Measurements from ENCODE around the gene CACNG3.

The CACNG3 gene

DNA sequence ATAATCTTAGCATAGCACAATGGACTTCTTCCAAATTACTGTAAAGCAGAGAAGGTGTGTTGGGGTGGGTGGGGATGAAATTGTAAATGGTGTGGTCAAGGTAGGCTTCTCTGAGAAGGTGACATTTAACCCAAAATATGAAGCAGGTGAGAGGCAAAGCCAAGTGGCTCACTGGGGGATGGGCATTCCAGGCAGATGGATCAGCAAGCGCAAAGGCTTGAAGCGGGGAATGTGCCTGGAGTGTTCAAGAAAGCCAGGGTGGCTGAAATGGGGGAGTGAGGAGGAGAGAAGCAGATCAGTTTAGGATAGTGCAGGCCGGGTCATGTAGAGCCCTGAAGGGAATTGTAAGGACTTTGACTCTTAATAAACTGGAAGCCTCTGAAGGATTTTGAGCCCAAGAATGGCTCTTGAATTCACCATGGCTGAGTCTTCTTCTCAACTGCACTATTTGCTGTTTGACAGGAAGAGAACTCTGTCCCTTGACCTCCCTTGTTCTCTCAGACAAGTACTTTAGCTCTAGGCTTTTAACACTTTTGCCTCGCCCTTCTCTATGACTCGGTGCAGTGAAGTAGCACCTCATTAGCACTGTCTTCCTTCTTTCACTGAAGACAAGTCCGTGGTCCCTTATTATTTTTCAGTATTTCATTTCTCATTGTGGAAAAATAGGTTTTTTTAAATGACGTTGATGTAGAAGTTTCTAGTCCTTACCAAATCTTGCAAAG is 14.7 kb downstream of the CACNG3 start:
- TF ChIP-seq TCF12 (IDR thresholded peaks at IDR 0.05; ENCODE audit: low read depth) (no peak), FOXM1 (IDR thresholded peaks at IDR 0.05; ENCODE audit: borderline replicate concordance, low read depth) (no peak), ZBTB7A (IDR thresholded peaks at IDR 0.05; ENCODE audit: low read depth) (no peak), NFIC (IDR thresholded peaks at IDR 0.05) (no peak), RAD21 (IDR thresholded peaks at IDR 0.05; ENCODE audit: low read depth) (no peak), EP300 (IDR thresholded peaks at IDR 0.05; ENCODE audit: borderline replicate concordance) (no peak), TAF1 (IDR thresholded peaks at IDR 0.05; ENCODE audit: low read depth) (no peak), EGR1 (IDR thresholded peaks at IDR 0.05) (no peak), CEBPB (IDR thresholded peaks at IDR 0.05) (no peak)
- TF ChIP-seq, protein P1, sequence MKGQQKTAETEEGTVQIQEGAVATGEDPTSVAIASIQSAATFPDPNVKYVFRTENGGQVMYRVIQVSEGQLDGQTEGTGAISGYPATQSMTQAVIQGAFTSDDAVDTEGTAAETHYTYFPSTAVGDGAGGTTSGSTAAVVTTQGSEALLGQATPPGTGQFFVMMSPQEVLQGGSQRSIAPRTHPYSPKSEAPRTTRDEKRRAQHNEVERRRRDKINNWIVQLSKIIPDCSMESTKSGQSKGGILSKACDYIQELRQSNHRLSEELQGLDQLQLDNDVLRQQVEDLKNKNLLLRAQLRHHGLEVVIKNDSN (IDR thresholded peaks at IDR 0.05), result no peak
- TF ChIP-seq, protein P2, sequence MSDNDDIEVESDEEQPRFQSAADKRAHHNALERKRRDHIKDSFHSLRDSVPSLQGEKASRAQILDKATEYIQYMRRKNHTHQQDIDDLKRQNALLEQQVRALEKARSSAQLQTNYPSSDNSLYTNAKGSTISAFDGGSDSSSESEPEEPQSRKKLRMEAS (IDR thresholded peaks at IDR 0.05), result no peak

DNA sequence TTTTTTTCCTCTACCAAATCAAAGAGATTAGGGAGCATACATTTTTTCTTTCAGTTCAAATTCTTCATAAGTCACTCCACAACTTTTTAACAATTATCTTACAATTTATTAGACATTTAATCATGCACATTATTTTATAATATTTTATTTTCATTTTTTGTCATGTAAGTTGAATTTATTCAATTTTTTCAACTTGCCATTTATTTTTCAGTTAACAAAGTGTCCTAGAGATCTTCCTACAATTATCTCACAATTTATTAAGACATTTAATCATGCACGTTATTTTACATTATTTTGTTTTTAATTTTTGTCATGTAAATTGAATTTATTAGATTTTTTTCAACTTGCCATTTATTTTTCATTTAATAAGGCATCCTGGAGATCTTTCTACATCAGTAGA is 16.2 kb downstream of the CACNG3 start:
- TF ChIP-seq EP300 (IDR thresholded peaks at IDR 0.05; ENCODE audit: borderline replicate concordance), result no peak
- TF ChIP-seq CREB1 (IDR thresholded peaks at IDR 0.05; ENCODE audit: low read depth), result no peak
- TF ChIP-seq TCF12 (IDR thresholded peaks at IDR 0.05; ENCODE audit: low read depth), result no peak

DNA sequence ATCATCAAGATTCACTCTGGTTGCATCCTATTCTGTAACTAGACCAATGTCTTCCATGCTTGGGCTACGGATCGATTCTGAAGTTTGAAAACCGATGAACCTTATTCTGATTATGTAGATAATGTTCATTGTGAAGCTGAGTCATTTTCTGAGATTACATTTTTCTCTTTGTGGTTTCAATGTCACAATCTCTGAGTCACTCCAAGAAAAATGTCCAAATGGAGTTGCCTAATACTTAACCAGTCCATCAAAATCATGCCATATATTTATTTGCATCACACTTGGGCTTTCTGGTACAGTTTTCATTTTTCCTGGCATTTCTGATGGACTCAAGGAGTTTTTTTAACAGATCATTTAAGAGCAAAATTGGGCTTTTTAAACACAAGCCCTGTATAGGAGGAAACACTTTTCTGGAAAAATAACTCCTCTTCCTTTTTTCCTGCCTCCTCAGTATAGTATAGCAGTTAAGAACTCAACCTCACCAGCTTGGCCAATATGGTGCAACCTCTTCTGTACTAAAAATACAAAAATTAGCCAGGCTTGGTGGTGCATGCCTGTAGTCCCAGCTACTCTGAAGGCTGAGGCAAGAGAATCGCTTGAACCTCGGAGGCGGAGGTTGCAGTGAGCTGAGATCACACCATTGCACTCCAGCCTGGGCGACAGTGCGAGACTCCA is 17.5 kb downstream of the CACNG3 start:
- TF ChIP-seq RAD21 (IDR thresholded peaks at IDR 0.05; ENCODE audit: low read depth), result no peak
- TF ChIP-seq TEAD4 (IDR thresholded peaks at IDR 0.05), result no peak
- TF ChIP-seq TAF1 (IDR thresholded peaks at IDR 0.05; ENCODE audit: low read depth), result no peak
- no peak for TF ChIP-seq NFIC (IDR thresholded peaks at IDR 0.05)
- TF ChIP-seq ZBTB7A (IDR thresholded peaks at IDR 0.05; ENCODE audit: low read depth), result no peak
- TF ChIP-seq CEBPB (IDR thresholded peaks at IDR 0.05), result no peak
- TF ChIP-seq, protein P3, sequence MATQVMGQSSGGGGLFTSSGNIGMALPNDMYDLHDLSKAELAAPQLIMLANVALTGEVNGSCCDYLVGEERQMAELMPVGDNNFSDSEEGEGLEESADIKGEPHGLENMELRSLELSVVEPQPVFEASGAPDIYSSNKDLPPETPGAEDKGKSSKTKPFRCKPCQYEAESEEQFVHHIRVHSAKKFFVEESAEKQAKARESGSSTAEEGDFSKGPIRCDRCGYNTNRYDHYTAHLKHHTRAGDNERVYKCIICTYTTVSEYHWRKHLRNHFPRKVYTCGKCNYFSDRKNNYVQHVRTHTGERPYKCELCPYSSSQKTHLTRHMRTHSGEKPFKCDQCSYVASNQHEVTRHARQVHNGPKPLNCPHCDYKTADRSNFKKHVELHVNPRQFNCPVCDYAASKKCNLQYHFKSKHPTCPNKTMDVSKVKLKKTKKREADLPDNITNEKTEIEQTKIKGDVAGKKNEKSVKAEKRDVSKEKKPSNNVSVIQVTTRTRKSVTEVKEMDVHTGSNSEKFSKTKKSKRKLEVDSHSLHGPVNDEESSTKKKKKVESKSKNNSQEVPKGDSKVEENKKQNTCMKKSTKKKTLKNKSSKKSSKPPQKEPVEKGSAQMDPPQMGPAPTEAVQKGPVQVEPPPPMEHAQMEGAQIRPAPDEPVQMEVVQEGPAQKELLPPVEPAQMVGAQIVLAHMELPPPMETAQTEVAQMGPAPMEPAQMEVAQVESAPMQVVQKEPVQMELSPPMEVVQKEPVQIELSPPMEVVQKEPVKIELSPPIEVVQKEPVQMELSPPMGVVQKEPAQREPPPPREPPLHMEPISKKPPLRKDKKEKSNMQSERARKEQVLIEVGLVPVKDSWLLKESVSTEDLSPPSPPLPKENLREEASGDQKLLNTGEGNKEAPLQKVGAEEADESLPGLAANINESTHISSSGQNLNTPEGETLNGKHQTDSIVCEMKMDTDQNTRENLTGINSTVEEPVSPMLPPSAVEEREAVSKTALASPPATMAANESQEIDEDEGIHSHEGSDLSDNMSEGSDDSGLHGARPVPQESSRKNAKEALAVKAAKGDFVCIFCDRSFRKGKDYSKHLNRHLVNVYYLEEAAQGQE (IDR thresholded peaks at IDR 0.05; ENCODE audit: low read depth), result no peak
- TF ChIP-seq EP300 (IDR thresholded peaks at IDR 0.05; ENCODE audit: borderline replicate concordance), result no peak
- no peak for TF ChIP-seq FOXM1 (IDR thresholded peaks at IDR 0.05; ENCODE audit: borderline replicate concordance, low read depth)
- TF ChIP-seq, protein P1 (IDR thresholded peaks at IDR 0.05), result no peak
- no peak for TF ChIP-seq YY1 (IDR thresholded peaks at IDR 0.05; ENCODE audit: low read depth)

DNA sequence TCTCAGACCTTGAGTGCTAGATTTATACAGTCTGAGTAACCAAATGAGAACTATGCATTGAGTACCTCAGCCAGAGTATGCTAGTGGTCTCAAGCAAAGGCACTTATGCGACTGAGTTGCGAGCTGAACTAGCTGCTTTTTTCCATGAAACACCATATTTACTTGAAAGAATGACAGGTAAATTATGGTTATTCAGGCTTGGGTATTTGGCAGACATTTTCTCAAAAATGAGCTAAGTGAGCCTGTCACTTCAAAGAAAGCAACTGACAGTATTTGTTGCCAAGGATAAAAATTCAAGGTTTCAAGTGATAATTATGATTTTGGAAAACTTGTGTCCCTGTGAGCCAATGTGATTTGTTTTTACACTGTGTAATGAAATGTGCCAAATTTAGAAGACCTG is 19.3 kb downstream of the CACNG3 start:
- TF ChIP-seq NFIC (IDR thresholded peaks at IDR 0.05), result no peak
- TF ChIP-seq YY1 (IDR thresholded peaks at IDR 0.05; ENCODE audit: low read depth), result no peak
- TF ChIP-seq, protein P2 (IDR thresholded peaks at IDR 0.05), result no peak
- TF ChIP-seq TCF12 (IDR thresholded peaks at IDR 0.05; ENCODE audit: low read depth), result no peak
- TF ChIP-seq ZBTB7A (IDR thresholded peaks at IDR 0.05; ENCODE audit: low read depth), result no peak
- TF ChIP-seq EGR1 (IDR thresholded peaks at IDR 0.05), result no peak
- TF ChIP-seq CREB1 (IDR thresholded peaks at IDR 0.05; ENCODE audit: low read depth), result no peak
- TF ChIP-seq, protein P3 (IDR thresholded peaks at IDR 0.05; ENCODE audit: low read depth), result no peak
- no peak for TF ChIP-seq EP300 (IDR thresholded peaks at IDR 0.05; ENCODE audit: borderline replicate concordance)
- TF ChIP-seq, protein P1 (IDR thresholded peaks at IDR 0.05), result no peak

DNA sequence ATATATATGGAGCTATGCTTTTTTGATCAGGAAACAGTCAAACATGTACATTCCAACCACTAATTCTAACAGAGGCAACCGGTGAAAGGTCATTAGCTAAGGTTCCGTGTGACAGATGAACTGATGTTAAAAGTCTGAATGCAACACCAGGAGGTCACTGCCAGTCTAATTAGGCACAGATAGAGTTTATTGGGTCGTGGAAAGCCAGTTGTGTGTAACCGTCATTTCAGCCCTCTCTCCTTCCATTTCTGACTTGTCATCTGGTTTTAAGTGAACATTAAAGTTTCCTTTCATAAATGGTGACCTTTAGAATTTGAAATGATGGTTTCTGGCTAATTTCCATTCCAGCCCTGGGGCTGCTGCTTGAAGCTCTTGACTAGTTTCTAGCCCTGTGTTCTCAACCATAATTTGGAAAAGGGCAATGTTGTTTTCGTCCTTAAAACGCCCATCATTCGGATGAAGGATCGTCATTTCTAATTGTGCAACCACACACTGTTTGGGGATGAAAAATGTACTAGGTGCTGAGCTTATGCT is 23.9 kb downstream of the CACNG3 start:
- TF ChIP-seq TEAD4 (IDR thresholded peaks at IDR 0.05), result no peak
- TF ChIP-seq, protein P3 (IDR thresholded peaks at IDR 0.05; ENCODE audit: low read depth), result no peak
- no peak for TF ChIP-seq EP300 (IDR thresholded peaks at IDR 0.05; ENCODE audit: borderline replicate concordance)
- no peak for TF ChIP-seq RAD21 (IDR thresholded peaks at IDR 0.05; ENCODE audit: low read depth)
- no peak for TF ChIP-seq NFIC (IDR thresholded peaks at IDR 0.05)
- no peak for TF ChIP-seq EGR1 (IDR thresholded peaks at IDR 0.05)
